HG03103 (cell line): ENCODE measurements around the gene DCST1.
"Not testable (repeated sequence)": the region's sequence is repeated elsewhere in the genome, so short reads cannot be mapped to it uniquely, and the experiment has no call there.

ENCODE experiments used
- ATAC-seq: cut with Tn5 transposase; IDR thresholded peaks from one replicate; pipeline ENCODE4 v1.9.1; 2021; ENCODE audit warnings: low read depth; ENCODE audit not compliant: unreplicated experiment

Gene DCST1, protein sequence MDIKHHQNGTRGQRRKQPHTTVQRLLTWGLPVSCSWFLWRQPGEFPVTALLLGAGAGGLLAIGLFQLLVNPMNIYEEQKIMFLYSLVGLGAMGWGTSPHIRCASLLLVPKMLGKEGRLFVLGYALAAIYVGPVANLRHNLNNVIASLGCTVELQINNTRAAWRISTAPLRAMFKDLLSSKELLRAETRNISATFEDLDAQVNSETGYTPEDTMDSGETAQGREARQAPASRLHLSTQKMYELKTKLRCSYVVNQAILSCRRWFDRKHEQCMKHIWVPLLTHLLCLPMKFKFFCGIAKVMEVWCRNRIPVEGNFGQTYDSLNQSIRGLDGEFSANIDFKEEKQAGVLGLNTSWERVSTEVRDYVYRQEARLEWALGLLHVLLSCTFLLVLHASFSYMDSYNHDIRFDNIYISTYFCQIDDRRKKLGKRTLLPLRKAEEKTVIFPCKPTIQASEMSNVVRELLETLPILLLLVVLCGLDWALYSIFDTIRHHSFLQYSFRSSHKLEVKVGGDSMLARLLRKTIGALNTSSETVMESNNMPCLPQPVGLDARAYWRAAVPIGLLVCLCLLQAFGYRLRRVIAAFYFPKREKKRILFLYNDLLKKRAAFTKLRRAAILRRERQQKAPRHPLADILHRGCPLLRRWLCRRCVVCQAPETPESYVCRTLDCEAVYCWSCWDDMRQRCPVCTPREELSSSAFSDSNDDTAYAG

DNA sequence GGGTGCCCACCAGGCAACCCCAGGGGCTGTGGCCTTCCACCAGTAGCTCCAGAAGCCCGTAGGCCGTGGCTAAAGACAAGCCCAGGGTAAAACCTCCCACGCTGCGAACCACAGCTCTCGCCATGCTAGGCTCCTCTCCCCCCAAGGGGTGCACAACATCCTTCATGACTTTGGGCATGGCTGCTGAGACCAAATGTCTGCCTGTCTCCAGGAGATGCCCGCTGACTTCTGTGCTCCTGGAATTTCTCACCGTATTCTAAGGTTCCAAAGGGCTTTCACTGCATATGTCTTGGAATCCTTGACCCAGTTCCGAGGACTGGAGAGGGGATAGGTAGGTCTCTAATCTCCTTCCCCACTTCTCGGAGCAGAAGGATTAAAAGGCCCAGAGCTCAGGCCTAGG lies at the start of gene DCST1, which contains the start of gene DCST2:
Gene DCST1, plus strand, starts transcription at position 301 of the 400 bp plus-strand sequence. CDS start 213 bp downstream, outside the sequence.
Gene DCST2, minus strand, starts transcription at position 258 of the 400 bp plus-strand sequence. Its CDS starts 80 bp downstream, at position 178.
- no peak for ATAC-seq

DNA sequence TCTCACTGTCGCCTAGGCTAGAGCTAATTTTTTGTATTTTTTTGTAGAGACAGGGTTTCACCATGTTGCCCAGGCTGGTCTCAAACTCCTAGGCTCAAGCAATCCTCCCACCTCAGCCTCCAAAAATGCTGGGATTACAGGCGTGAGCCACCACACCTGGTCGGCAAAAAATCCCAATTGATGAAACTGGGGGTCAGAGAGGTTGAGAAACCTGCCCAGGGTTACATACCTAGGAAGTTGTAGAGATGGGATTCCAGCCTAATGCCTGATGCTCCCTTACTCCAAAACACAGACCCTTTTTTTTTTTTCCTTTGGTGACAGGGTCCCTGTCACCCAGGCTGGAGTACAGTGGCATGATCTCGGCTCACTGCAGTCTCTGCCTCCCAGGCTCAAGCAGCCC lies 46.9 kb upstream of the DCST1 start:
- not testable (repeated sequence) for ATAC-seq

DNA sequence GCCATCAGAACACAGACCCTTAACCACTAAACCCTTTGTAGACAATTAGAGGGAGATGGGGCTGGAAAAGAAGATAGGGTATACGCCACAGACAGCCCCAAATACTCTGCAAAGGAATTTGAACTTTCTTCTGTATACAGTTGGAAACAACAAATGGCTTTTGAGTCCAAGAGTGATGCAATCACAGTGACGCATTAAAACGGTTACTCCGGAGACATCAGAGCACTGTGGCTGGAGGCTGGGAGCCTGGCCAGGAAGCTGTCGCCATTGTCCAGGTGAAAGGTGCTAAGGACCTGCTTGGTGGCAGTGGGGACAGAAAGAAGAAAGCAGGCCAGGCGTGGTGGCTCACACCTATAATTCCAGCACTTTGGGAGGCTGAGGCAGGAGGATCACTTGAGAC lies 46.3 kb upstream of the DCST1 start:
- ATAC-seq = no peak

DNA sequence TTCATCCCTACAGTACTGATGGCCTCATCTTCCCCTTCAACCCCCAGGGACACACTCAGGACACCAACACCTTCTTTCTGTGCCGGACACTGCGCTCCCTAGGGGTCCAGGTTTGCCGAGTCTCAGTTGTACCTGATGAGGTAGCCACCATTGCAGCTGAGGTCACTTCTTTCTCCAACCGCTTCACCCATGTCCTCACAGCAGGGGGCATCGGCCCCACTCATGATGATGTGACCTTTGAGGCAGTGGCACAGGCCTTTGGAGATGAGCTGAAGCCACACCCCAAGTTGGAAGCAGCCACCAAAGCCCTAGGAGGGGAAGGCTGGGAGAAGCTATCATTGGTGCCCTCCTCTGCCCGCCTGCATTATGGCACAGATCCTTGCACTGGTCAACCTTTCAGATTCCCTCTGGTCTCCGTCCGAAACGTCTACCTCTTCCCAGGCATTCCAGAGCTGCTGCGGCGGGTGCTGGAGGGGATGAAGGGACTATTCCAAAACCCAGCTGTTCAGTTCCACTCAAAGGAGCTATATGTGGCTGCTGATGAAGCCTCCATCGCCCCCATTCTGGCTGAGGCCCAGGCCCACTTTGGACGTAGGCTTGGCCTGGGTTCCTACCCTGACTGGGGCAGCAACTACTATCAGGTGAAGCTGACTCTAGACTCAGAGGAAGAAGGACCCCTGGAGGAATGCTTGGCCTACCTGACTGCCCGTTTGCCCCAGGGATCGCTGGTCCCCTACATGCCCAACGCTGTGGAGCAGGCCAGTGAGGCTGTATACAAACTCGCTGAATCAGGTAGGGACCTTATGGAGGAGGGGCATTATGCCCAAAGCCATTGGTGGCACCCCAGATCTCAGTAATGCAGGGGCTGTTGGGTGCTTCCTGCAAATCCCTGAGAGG lies 45.3 kb upstream of the DCST1 start:
- no peak for ATAC-seq

DNA sequence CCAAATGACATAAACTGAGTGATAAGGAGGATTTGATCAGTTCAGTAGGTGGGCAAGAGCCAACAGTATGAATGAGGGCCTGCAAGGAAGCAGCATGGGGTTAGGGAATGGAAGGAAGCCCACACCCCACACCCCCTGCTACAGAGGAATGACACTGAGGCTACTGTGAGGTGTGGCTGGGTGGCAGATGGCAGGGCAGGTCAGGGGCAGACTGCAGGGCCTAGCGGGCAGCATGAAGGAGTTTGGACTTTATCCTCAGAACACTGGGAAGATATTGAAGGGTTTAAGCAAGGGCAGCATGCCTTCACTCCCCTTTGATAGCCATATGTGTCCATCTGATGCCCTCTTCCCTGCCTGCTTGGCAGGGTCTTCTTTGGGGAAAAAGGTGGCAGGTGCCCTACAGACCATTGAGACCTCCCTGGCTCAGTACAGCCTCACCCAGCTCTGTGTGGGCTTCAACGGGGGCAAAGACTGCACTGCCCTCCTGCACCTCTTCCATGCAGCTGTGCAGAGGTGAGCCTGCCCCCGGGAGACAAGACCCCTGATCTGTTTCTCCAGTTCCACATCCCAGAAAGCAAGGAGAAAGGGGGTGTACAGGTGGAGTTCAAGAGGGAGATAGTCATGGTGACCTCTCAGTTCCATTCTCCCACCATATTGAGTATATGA lies 44.3 kb upstream of the DCST1 start:
- no peak for ATAC-seq

DNA sequence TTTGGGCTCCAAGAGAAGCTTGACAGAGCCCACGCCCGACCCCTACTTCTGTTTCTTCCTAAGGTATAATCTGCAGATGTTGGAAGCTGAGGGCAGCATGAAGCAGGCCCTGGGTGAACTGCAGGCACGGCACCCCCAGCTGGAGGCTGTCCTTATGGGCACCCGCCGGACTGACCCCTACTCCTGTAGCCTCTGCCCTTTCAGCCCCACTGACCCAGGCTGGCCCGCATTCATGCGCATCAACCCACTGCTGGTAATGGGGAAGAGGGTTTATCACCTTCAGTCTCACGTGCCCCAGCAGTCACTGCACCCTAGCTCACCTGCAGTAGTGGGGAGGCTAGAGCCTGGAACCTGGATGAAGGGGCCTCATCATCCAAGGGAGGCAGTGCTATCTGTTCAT lies 43.3 kb upstream of the DCST1 start:
- no peak for ATAC-seq

DNA sequence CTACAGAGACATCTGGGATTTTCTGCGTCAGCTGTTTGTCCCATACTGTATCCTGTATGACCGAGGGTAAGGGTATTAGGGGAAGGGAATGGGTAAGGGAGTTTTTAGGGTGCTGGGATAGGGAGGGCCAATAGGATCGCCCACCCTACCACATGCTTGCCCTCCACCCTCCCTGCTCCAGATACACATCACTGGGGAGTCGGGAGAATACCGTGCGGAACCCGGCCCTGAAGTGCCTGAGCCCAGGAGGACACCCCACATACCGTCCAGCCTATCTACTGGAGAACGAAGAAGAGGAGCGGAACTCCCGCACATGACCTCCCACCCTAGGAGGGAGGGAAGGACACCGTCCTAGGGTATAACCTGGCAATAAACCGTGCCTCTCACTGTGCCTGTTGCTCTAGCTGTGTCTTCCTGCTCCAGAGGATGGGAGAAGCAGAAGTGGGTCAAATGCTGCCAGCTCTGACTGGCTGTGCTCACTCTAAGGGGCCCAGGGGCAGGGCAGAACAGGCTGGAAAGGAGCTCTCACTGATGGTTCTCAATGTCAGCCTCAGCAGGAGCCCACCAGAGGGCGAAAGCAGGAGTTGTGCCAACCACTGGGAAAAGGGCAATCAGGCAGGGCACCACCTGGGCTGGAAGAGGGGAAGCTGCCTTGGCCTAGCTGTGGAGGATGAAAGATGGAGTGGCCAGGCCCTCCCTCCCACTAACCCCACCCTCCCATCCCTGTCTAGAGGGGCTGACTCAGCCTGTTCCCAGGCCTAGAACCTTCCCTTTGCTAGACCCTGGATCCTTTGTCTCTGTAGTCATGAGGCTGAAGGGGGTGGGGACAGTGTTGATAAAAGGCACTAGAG lies 40.7 kb upstream of the DCST1 start:
- ATAC-seq = no peak

DNA sequence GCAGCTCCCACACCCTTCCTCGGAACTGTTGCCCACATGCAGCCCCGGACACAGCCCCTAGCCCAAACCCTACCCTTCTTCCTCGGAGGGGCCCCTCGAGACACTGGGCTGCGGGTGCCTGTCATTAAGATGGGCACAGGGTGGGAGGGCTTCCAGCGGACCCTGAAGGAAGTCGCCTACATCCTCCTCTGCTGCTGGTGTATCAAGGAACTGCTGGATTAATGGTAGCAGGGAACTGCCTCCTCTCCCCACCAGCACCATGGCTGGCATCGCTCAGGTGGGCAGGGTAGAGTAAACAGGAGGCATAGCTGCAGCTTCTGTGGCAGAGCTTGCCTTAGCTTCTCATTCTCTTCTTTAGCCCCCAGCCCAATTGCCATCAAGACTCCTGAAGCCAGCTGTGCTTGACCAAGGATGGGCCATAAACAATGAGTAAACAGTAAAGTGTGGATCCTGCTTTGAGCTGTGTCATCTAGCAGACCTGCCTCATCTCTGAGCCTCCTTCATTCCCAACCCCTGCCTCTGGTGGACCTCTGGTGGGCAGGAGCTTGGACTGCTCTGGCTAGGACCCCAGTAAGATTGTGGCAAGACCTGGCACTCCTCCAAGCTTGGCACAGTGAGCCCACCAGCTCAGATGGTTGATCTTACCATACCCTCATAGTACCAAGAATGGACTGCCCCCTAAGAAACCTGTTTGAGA lies 39.9 kb upstream of the DCST1 start, which contains the start of gene LENEP:
Gene LENEP, plus strand, starts transcription at position 15 of the 697 bp plus-strand sequence. Its CDS starts 22 bp downstream, at position 37.
- no peak for ATAC-seq

DNA sequence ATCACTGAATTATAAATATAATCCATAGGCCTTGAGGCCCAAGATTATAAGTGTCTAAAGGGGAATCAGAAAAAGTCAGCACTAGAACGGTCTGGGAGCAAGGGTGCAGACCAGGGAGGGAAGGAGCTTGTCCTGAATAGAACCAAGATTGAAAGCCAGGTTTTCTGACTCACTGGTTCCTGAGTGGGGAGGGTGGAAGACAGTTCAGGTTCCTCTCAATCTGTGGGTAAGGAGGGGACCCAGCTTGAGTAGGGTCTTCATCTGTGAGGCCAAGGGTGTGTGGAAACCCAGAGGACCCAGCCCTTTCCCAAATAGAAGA lies 39.4 kb upstream of the DCST1 start:
- no peak for ATAC-seq

DNA sequence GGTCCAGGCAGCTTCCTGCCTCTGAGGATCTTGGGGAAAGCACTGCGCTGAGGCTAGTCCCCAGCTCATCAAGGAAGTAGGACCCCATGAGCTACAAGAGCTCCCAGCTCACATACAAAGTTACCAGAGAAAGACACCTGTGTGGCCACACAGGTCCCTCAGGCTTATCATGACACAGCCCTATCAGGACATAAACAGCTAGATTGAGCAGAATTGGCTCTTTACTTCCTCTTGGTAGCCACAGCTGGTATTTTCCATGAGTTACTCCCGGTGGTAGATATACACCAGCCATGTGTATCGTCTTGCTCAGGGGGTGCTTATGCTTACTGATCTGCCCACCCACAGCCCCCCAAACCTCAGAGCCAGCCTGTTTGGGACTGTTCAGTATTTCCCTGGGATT lies 39.0 kb upstream of the DCST1 start:
- ATAC-seq = no peak

DNA sequence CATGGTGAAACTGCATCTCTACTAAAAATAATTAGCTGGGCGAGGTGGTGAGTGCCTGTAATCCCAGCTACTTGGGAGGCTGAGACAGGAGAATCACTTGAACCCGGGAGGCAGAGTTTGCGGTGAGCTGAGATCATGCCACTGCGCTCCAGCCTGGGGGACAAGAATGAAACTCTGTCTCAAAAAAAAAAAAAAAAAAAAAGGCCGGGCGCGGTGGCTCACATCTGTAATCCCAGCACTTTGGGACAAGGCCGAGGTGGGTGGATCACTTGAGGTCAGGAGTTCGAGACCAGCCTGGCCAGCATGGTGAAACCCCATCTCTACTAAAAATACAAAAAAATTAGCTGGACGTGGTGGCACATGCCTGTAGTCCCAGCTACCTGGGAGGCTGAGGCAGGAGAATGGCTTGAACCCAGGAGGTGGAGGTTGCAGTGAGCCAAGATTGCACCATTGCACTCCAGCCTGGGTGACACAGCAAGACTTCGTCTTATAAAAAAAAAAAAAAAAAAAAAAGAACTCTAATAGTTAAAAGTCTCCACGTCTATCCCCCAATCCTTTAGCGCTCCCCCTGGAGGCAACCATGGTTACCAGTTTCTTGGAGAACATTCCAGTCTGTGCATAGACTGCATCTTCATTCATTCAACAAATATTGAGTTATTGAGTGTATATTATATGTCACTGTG lies 38.2 kb upstream of the DCST1 start:
- not testable (repeated sequence) for ATAC-seq

DNA sequence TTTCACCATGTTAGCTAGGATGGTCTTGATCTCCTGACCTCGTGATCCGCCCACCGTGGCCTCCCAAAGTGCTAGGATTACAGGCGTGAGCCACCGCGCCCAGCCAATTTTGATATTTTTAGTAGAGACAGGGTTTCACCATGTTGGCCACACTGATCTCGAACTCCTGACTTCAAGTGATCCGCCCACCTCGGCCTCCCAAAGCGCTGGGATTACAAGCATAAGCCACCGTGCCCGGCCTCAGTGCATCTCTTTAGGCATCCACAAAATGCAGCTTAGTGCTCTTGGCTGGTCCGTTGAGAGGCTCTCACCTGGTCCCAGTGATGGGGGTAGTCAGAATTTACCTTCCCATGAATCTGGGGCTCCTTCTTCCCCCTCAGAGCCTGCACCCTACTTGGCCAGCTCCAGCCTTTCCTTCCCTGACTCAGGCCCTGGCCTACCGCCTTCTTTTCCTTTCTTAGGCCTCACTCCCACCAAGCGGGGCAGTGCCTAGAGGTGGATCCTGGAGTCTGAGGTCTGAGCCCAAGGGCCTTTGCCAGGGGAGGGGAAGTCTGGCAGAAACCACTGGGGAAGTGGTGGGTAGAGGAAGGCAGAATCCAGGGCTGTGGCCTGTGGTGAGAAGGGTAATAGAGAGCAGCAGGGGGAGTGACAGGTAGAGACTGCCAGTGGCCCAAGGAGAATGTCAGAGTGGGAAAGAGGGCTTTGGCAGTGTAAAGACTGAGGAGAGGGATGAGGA lies 36.5 kb upstream of the DCST1 start:
- no peak for ATAC-seq

DNA sequence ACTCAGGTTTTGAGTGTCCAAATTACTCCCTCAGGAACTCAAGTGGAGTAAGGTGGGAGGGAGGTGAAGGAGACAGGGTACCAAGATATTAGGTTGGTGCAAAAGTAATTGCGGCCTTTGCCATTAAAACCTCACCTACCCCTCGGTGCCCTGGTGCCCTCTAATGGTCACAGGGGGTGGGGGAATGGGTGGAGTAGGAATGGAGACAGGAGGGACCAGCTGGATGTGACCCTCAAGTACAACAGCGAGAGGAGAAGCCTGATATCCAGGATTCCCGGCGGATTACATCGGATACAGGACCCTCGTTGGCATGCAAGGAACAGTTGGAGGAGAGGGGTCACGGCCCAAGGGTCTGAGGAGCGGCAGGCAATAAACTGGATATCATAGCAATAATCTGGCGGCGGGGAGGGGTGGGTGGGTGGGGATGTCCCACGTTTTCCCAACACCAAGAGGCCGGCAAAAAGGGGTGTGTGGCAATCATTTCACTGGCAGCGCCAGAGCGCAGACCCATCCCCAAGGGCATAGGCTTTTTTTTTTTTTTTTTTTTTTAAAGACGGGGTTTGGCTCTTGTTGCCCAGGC lies 35.3 kb upstream of the DCST1 start:
- no peak for ATAC-seq

DNA sequence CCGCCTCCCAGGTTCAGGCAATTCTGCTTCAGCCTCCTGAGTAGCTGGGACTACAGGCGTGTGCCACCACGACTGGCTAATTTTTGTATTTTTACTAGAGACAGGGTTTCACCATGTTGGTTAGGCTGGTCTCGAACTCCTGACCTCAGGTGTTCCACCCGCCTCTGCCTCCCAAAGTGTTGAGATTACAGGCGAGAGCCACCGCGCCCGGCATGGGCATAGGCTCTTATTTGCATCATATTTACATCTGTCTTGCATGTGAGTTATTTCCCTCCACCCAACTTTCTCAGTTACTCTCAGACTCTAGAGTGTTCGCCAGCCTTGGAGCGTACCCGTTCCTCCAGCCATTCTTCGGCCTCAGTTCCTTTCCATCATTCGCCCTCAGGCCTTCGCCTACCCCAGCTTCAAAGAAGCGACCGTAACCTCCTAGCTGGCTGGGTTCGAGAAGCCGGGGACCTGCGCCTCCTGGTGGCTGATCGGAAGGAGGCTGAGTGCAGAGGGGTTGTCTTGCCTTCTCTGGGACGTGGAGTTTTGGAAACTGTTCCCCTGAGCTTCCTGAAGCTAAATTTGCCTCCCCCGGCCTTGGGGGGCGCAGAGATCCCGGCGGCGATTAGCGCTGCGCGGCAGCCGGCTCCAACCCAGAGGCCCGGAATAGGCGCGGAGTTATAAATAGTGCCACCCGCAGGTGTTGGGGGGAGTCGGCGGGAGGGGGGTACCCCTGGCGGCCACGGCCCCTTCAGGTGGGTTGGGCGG lies 34.6 kb upstream of the DCST1 start:
- ATAC-seq = no peak

DNA sequence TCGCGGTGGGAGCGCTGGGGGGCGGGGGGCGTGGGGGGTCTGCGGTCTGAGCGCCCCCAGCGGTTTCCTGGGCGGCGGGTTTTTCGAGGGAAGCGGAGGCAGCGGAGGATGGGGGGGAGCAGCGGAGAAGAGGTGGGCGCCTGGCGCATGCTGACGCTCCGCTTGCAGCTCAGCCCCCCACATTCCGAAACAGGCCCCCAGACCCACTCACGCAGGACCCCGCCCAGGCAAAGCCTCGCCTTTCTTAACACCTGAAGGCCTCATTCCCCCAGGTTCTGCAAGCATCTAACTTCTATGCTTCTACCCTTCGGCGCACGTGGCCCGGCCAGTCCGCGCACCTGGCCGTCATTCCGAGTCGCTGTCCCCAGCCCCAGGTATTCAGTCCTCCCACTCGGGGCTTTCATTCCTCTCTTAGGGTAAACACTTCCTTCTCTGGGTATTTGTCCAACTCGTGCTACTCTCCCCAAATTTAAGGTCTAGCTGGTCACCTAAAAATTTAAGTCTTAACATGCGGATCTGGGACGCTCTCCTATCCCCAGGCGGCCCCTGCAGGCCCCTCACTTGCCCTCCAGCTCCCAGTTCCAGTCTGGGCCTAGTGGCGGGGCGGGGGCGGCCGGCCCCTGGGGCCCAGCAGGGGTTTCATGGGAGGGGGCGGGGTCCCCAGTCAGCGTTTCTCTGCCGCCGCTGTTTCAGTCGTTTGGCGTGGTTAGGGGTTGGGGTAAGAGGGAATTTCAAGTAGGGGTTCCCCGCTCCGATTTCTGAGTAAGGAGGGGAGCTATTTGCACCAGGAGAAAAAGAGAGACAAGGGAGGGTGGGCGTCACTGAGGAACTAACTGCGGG lies 33.8 kb upstream of the DCST1 start:
- ATAC-seq = no peak

DNA sequence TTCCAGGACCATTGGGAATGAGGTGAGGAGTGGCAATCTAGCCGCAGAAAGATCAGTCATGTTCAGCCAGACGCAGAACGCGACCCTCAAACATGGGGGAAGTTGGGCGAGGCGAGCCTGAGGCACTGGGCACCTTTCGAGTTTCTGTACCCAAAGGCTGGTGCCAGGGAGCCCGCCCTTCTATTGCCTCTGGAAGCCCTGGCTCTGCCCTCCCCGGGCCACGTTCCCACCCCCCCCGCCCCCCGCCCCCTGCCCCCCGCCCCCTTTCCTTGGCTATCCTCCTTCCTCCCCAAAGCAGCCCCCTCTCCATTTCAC lies 33.3 kb upstream of the DCST1 start:
- no peak for ATAC-seq
